EL (cell line): ENCODE data around the gene WDPCP.
A peak's percentile ranks its signal among the peaks of the same experiment; 100 is the strongest.
"Not testable (repeated sequence)": the region's sequence is repeated elsewhere in the genome, so short reads cannot be mapped to it uniquely, and the experiment has no call there.

Source experiments
- DNase-seq: peaks from one replicate; pipeline ENCODE4 v3.0.0-alpha.2; 2016

Gene WDPCP

GRCh38 chr2:63218800-63219526, 369.3 kb downstream of the WDPCP start:
- no peak for DNase-seq

- DNase-seq = no peak
Observed at GRCh38 chr2:63195310-63195709, 393.0 kb downstream of the WDPCP start.

GRCh38 chr2:63194175-63194574, 394.1 kb downstream of the WDPCP start:
- no peak for DNase-seq

GRCh38 chr2:63192889-63193774, 395.1 kb downstream of the WDPCP start:
- DNase-seq = no peak

- no peak for DNase-seq
Observed at GRCh38 chr2:63192169-63192888, 395.9 kb downstream of the WDPCP start.

GRCh38 chr2:63189026-63189425, 399.3 kb downstream of the WDPCP start:
- peak; percentile 57 for DNase-seq

- peak; percentile 3 for DNase-seq
Observed at GRCh38 chr2:63186331-63186730, 401.9 kb downstream of the WDPCP start.

GRCh38 chr2:63163161-63163820, 425.0 kb downstream of the WDPCP start:
- no peak for DNase-seq

GRCh38 chr2:63159262-63159661, 429.0 kb downstream of the WDPCP start:
- DNase-seq = no peak

- not testable (repeated sequence) for DNase-seq
Observed at GRCh38 chr2:63136683-63137082, 451.6 kb downstream of the WDPCP start.

- no peak for DNase-seq
Observed at GRCh38 chr2:63132020-63132419, 456.3 kb downstream of the WDPCP start.

GRCh38 chr2:63131196-63131595, 457.1 kb downstream of the WDPCP start:
- DNase-seq = no peak

- DNase-seq = no peak
Observed at GRCh38 chr2:63127594-63127993, 460.7 kb downstream of the WDPCP start.

GRCh38 chr2:63124850-63125249, 463.4 kb downstream of the WDPCP start:
- no peak for DNase-seq

GRCh38 chr2:63124218-63124617, 464.1 kb downstream of the WDPCP start:
- DNase-seq = no peak

- no peak for DNase-seq
Observed at GRCh38 chr2:63122921-63123320, 465.4 kb downstream of the WDPCP start.

- DNase-seq = no peak
Observed at GRCh38 chr2:63121055-63121834, 467.0 kb downstream of the WDPCP start.

- no peak for DNase-seq
Observed at GRCh38 chr2:63118821-63119220, 469.5 kb downstream of the WDPCP start.

GRCh38 chr2:63104482-63104881, 483.8 kb downstream of the WDPCP start:
- DNase-seq = no peak

- DNase-seq = no peak
Observed at GRCh38 chr2:63101954-63102353, 486.3 kb downstream of the WDPCP start.

GRCh38 chr2:63099032-63099431, 489.2 kb downstream of the WDPCP start:
- DNase-seq = no peak

- no peak for DNase-seq
Observed at GRCh38 chr2:63096491-63096890, 491.8 kb downstream of the WDPCP start.
